Astrocyte (in vitro differentiated cells and primary cell): ENCODE data around the gene GABRB1. TPM values are rescaled to one million over a fixed set of nuclear protein-coding genes. Genes with fewer than 3 reads are reported as not detected.
A peak's percentile ranks its signal among the peaks of the same experiment; 100 is the strongest.

Experiments used
- DNase-seq: peaks from one replicate; pipeline ENCODE4 v3.0.0-alpha.2; 2010; ENCODE audit warnings: low read depth
- FAIRE-seq: peaks from 2 replicates; lab custom pipeline; 2011; peaks lifted over from hg19 to GRCh38; lab: Jason Lieb, UNC
- H2AFZ ChIP-seq: 2 replicates; pipeline ENCODE4 v1.6.0; 2012; ENCODE audit warnings: low read depth, low read length, inconsistent platforms
- H3K27ac ChIP-seq: 2 replicates; pipeline ENCODE4 v1.5.1; 2011; ENCODE audit warnings: low read depth, low read length, inconsistent platforms
- H3K27me3 ChIP-seq: 2 replicates; pipeline ENCODE4 v1.6.0; 2011; ENCODE audit warnings: low read length, inconsistent platforms; ENCODE audit not compliant: insufficient read depth
- H3K36me3 ChIP-seq: 2 replicates; pipeline ENCODE4 v1.5.1; 2011; ENCODE audit warnings: low read length, inconsistent platforms; ENCODE audit not compliant: insufficient read depth
- H3K4me1 ChIP-seq: 2 replicates; pipeline ENCODE4 v1.5.1; 2011; ENCODE audit warnings: low read length, inconsistent platforms; ENCODE audit not compliant: insufficient read depth
- H3K4me2 ChIP-seq: 2 replicates; pipeline ENCODE4 v1.6.0; 2012; ENCODE audit warnings: low read length, inconsistent platforms
- H3K4me3 ChIP-seq: 2 replicates; pipeline ENCODE4 v1.5.1; 2011; ENCODE audit warnings: low read depth, mild to moderate bottlenecking, low read length, inconsistent platforms; ENCODE audit not compliant: insufficient read depth
- H3K79me2 ChIP-seq: 2 replicates; pipeline ENCODE4 v1.6.0; 2012; ENCODE audit warnings: mild to moderate bottlenecking, low read length, inconsistent platforms; ENCODE audit not compliant: insufficient read depth
- H3K9ac ChIP-seq: 2 replicates; pipeline ENCODE4 v1.6.0; 2012; ENCODE audit warnings: mild to moderate bottlenecking, low read length, inconsistent platforms
- H3K9me3 ChIP-seq: 2 replicates; pipeline ENCODE4 v1.5.1; 2012; ENCODE audit warnings: low read depth, mild to moderate bottlenecking, low read length, inconsistent platforms; ENCODE audit not compliant: insufficient read depth
- H4K20me1 ChIP-seq: 2 replicates; pipeline ENCODE4 v1.6.0; 2012; ENCODE audit warnings: low read length, inconsistent platforms; ENCODE audit not compliant: insufficient read depth
- H3K27ac Mint-ChIP-seq: one replicate; pipeline ENCODE4 v1.8.0; 2021; ENCODE audit warnings: mild to moderate bottlenecking, mixed read lengths; ENCODE audit not compliant: unreplicated experiment
- H3K27me3 Mint-ChIP-seq: one replicate; pipeline ENCODE4 v1.8.0; 2021; ENCODE audit warnings: low read depth, mixed read lengths; ENCODE audit not compliant: unreplicated experiment
- H3K36me3 Mint-ChIP-seq: one replicate; pipeline ENCODE4 v1.8.0; 2021; ENCODE audit warnings: low read depth, mixed read lengths; ENCODE audit not compliant: unreplicated experiment
- H3K4me1 Mint-ChIP-seq: one replicate; pipeline ENCODE4 v1.8.0; 2021; ENCODE audit warnings: low read depth, mixed read lengths; ENCODE audit not compliant: unreplicated experiment
- H3K4me3 Mint-ChIP-seq: one replicate; pipeline ENCODE4 v1.8.0; 2021; ENCODE audit warnings: mild to moderate bottlenecking, moderate library complexity, mixed read lengths; ENCODE audit not compliant: unreplicated experiment
- H3K9me3 Mint-ChIP-seq: one replicate; pipeline ENCODE4 v1.8.0; 2021; ENCODE audit warnings: mild to moderate bottlenecking, mixed read lengths; ENCODE audit not compliant: unreplicated experiment
- EZH2 ChIP-seq: IDR thresholded peaks from 2 replicates; pipeline ENCODE4 v1.6.1; 2012; ENCODE audit warnings: mild to moderate bottlenecking, low read length, inconsistent platforms; ENCODE audit not compliant: insufficient read depth
- total RNA-seq: library from RNA; stranded (reverse); gene quantifications from 2 replicates; pipeline ENCODE4 v1.2.1, GENCODE V29; 2021
- TF ChIP-seq, protein P1 (sequence below): IDR thresholded peaks from 2 replicates; pipeline ENCODE4 v1.5.1; 2011; ENCODE audit warnings: low read depth, mild to moderate bottlenecking, inconsistent platforms, low read length, moderate library complexity; ENCODE audit not compliant: insufficient read depth

GABRB1 gene
- total RNA-seq, 1 donor from 2014 or later, result not detected

DNA sequence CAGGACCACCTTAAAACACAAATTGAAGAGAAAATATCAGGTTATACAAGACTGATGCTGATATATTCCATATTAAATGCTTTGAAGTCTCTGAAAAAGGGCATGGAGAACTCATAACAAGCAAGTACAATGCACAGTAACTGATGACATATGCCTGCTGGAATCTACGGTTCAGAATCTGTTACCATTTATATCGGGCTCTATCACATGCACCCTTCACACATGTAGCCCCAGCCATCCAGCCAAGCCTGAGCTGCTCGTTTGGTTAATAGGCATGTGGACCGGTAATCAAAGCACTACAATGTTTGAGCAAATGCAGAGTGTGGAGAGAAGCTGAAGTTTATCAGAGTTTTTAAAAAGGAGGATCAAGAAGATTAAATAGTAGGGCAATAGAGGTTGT is 420.3 kb downstream of the GABRB1 start:
- Mint-ChIP-seq H3K27me3 (no peaks in the 10 kb centered on the region), H3K9me3 (no peaks in the 10 kb centered on the region), H3K4me1 (peaks cover 7% of the 10 kb centered on the region), H3K27ac (no peak overlapping the region), H3K4me3 (no peak overlapping the region), H3K36me3 (peaks cover 3% of the 10 kb centered on the region)
- Histone ChIP-seq H3K9me3 (no peaks in the 10 kb centered on the region), H3K4me1 (no peaks in the 10 kb centered on the region), H3K27ac (no peak overlapping the region), H3K9ac (no peak overlapping the region), H4K20me1 (no peaks in the 10 kb centered on the region), H3K36me3 (no peaks in the 10 kb centered on the region), H3K27me3 (no peaks in the 10 kb centered on the region), H3K79me2 (no peaks in the 10 kb centered on the region), H3K4me2 (no peak overlapping the region), H3K4me3 (no peak overlapping the region), H2AFZ (no peak overlapping the region)
- no peak for TF ChIP-seq EZH2
- TF ChIP-seq, protein P1, sequence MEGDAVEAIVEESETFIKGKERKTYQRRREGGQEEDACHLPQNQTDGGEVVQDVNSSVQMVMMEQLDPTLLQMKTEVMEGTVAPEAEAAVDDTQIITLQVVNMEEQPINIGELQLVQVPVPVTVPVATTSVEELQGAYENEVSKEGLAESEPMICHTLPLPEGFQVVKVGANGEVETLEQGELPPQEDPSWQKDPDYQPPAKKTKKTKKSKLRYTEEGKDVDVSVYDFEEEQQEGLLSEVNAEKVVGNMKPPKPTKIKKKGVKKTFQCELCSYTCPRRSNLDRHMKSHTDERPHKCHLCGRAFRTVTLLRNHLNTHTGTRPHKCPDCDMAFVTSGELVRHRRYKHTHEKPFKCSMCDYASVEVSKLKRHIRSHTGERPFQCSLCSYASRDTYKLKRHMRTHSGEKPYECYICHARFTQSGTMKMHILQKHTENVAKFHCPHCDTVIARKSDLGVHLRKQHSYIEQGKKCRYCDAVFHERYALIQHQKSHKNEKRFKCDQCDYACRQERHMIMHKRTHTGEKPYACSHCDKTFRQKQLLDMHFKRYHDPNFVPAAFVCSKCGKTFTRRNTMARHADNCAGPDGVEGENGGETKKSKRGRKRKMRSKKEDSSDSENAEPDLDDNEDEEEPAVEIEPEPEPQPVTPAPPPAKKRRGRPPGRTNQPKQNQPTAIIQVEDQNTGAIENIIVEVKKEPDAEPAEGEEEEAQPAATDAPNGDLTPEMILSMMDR, result no peak
- DNase-seq (no peak), FAIRE-seq (peak; percentile 77)

DNA sequence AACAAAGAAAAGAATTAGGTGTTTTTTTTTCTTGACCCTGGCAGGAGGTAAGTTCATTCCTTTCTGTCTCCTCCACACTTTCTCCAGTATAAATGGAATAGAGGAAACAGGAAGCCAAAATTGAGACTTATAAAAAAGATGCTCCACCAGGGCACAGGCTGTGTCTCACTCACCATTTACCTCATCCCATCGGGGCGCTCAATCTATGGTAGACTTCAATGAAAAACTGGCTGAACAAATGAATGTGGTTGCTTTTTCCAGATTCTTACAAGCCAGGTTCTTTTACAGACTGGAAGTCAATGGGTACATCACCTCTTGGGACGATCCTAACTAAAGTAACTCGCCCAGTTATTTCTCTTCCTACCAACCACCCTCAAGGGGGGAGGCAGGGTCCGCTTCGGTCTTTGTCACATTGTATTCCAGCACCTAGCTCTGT is 431.4 kb downstream of the GABRB1 start:
- H3K4me1 ChIP-seq, result peaks cover 10% of the 10 kb centered on the region
- peak overlapping the region; percentile 80 for H3K27ac ChIP-seq
- H3K9ac ChIP-seq, result peak overlapping the region; percentile 89
- H3K4me2 ChIP-seq, result peak overlapping the region; percentile 96
- Mint-ChIP-seq H3K4me3 (peak overlapping the region; percentile 91), H3K27ac (peak overlapping the region; percentile 36), H3K36me3 (no peaks in the 10 kb centered on the region), H3K9me3 (no peaks in the 10 kb centered on the region), H3K27me3 (no peaks in the 10 kb centered on the region), H3K4me1 (peaks cover 9% of the 10 kb centered on the region)
- H3K9me3 ChIP-seq, result no peaks in the 10 kb centered on the region
- H4K20me1 ChIP-seq, result no peaks in the 10 kb centered on the region
- peak overlapping the region; percentile 81 for H2AFZ ChIP-seq
- H3K27me3 ChIP-seq, result no peaks in the 10 kb centered on the region
- peak overlapping the region; percentile 83 for H3K4me3 ChIP-seq
- FAIRE-seq, result no peak
- no peak for DNase-seq
- H3K36me3 ChIP-seq, result peaks cover 9% of the 10 kb centered on the region
- TF ChIP-seq, protein P1, result no peak
- no peak for TF ChIP-seq EZH2
- peaks cover 30% of the 10 kb centered on the region for H3K79me2 ChIP-seq

DNA sequence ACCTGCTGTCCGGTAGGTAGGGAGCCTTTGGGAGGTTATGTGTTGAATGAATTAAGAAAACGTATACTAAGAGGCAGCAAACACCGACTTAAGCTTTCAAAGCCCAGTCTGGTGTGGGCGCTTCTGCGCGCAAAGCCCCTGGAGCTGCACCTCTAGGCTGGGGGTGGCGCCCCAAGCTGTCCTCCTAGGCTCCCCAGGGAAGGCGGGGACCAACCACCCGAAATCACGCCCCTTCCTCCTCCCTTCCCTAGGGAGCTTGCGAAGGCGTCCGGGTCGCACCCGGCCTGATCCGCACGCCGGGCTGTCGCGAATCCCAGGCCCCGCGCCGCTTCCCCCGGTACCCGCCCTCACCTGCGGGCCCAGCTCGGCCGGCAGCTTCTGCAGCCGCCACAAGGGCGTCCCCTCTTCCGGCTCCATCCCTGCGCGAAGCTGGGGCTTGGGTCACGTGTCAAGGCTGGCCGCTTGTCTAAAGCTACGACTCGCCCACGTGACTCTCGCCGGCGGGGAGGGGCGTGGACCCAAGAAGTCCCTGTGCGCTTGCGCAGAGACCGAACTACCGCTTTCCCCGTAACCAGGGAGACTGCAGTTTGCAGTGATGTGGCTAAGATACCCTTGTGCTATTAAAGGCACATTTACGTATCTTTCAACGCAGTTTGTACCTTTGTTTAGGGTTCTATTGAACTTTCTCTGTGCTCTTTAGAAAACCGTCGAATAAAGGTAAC is 432.0 kb downstream of the GABRB1 start, which contains the start of gene COMMD8:
Gene COMMD8 (minus strand): TSS at position 468 of the 722 bp plus-strand sequence. CDS start 51 bp downstream, at position 417.
- no peaks in the 10 kb centered on the region for H3K9me3 ChIP-seq
- H3K27me3 ChIP-seq, result no peaks in the 10 kb centered on the region
- peaks cover 9% of the 10 kb centered on the region for H3K36me3 ChIP-seq
- peaks cover 10% of the 10 kb centered on the region for H3K4me1 ChIP-seq
- H3K4me3 ChIP-seq, result peak within 1 kb of the TSS; percentile 83
- peaks cover 30% of the 10 kb centered on the region for H3K79me2 ChIP-seq
- H4K20me1 ChIP-seq, result no peaks in the 10 kb centered on the region
- Mint-ChIP-seq H3K4me3 (peak within 1 kb of the TSS; percentile 91), H3K9me3 (no peaks in the 10 kb centered on the region), H3K36me3 (no peaks in the 10 kb centered on the region), H3K27ac (peak within 1 kb of the TSS; percentile 79), H3K27me3 (no peaks in the 10 kb centered on the region), H3K4me1 (peaks cover 9% of the 10 kb centered on the region)
- TF ChIP-seq, protein P1, result no peak
- no peak for TF ChIP-seq EZH2
- peak within 1 kb of the TSS; percentile 81 for H2AFZ ChIP-seq
- peak; percentile 95 for FAIRE-seq
- H3K27ac ChIP-seq, result peak within 1 kb of the TSS; percentile 80
- DNase-seq, result peak; percentile 88
- H3K4me2 ChIP-seq, result peak within 1 kb of the TSS; percentile 96
- peak within 1 kb of the TSS; percentile 89 for H3K9ac ChIP-seq
